DOHH2 (cell line): Measurements from ENCODE around the gene MDH1.

Experiments used
- H3F3A ChIP-seq: fragments of 200-600 bp; sonication (generic), shearing (Covaris generic); 2 replicates; pipeline ENCODE4 v1.6.0; 2016; ENCODE audit warnings: antibody characterized with exemption, mild to moderate bottlenecking; ENCODE audit not compliant: control insufficient read depth, insufficient read depth
- H3K27ac ChIP-seq: fragments of 200-600 bp; sonication (generic); 2 replicates; pipeline ENCODE4 v1.5.1; 2014; ENCODE audit warnings: low read depth, mild to moderate bottlenecking, low read length, moderate library complexity
- H3K27me3 ChIP-seq: fragments of 200-600 bp; sonication (generic); 2 replicates; pipeline ENCODE4 v1.6.1; 2014; ENCODE audit warnings: mild to moderate bottlenecking, low read length, mixed read lengths; ENCODE audit not compliant: control insufficient read depth
- H3K36me3 ChIP-seq: fragments of 200-600 bp; sonication (generic); 2 replicates; pipeline ENCODE4 v1.6.1; 2014; ENCODE audit warnings: mild to moderate bottlenecking, low read length, moderate library complexity, mixed read lengths; ENCODE audit not compliant: control insufficient read depth
- H3K4me1 ChIP-seq: fragments of 200-600 bp; sonication (generic); 2 replicates; pipeline ENCODE4 v1.6.1; 2014; ENCODE audit warnings: mild to moderate bottlenecking, low read length, mixed read lengths; ENCODE audit not compliant: control insufficient read depth
- H3K4me2 ChIP-seq: fragments of 200-600 bp; sonication (generic); 2 replicates; pipeline ENCODE4 v1.6.0; 2014; ENCODE audit warnings: mild to moderate bottlenecking, low read length, moderate library complexity
- H3K4me3 ChIP-seq: fragments of 200-600 bp; sonication (generic); 2 replicates; pipeline ENCODE4 v1.5.1; 2014; ENCODE audit warnings: mild to moderate bottlenecking, low read length, mixed read lengths
- H3K79me2 ChIP-seq: fragments of 200-600 bp; sonication (generic); 2 replicates; pipeline ENCODE4 v1.6.1; 2014; ENCODE audit warnings: mild to moderate bottlenecking, low read length, mixed read lengths; ENCODE audit not compliant: control insufficient read depth
- H3K9me2 ChIP-seq: fragments of 200-600 bp; sonication (generic); replicated peaks from 2 replicates; pipeline ENCODE4 v1.6.1; 2014; ENCODE audit warnings: mild to moderate bottlenecking, low read length, mixed read lengths; ENCODE audit not compliant: control insufficient read depth
- H3K9me3 ChIP-seq: fragments of 200-600 bp; sonication (generic); 2 replicates; pipeline ENCODE4 v1.6.1; 2014; ENCODE audit warnings: antibody characterized with exemption, low read length, mixed read lengths; ENCODE audit not compliant: control insufficient read depth, insufficient read depth
- H4K20me1 ChIP-seq: fragments of 200-600 bp; sonication (generic); 2 replicates; pipeline ENCODE4 v1.6.0; 2014; ENCODE audit warnings: low read depth, mild to moderate bottlenecking, antibody characterized with exemption, low read length, moderate library complexity; ENCODE audit not compliant: control insufficient read depth, insufficient read depth
- CTCF ChIP-seq: fragments of 200-600 bp; sonication (generic); IDR thresholded peaks from one replicate; pipeline ENCODE4 v1.5.1; 2014; ENCODE audit warnings: antibody characterized with exemption, mild to moderate bottlenecking, low read depth, low read length; ENCODE audit not compliant: poor library complexity, severe bottlenecking
- EZH2phosphoT487 ChIP-seq: fragments of 200-600 bp; sonication (generic); IDR thresholded peaks from 2 replicates; pipeline ENCODE4 v1.6.1; 2017; ENCODE audit warnings: borderline replicate concordance, mild to moderate bottlenecking, antibody characterized with exemption, low read length, moderate library complexity, mixed read lengths

The MDH1 gene

GRCh38 chr2:63648632-63649031 is 59.9 kb downstream of the MDH1 start:
- no peaks in the 10 kb centered on the region for H4K20me1 ChIP-seq
- no peak overlapping the region for H3K27ac ChIP-seq
- H3K27me3 ChIP-seq, result no peaks in the 10 kb centered on the region
- no peaks in the 10 kb centered on the region for H3K4me1 ChIP-seq
- no peak overlapping the region for H3K4me2 ChIP-seq
- no peaks in the 10 kb centered on the region for H3F3A ChIP-seq
- no peaks in the 10 kb centered on the region for H3K79me2 ChIP-seq
- no peaks in the 10 kb centered on the region for H3K9me3 ChIP-seq
- TF ChIP-seq EZH2phosphoT487 (no peak), CTCF (no peak)
- H3K9me2 ChIP-seq, result no peaks in the 10 kb centered on the region; the same call in 1 of the 2 replicates
- no peaks in the 10 kb centered on the region for H3K36me3 ChIP-seq
- no peak overlapping the region for H3K4me3 ChIP-seq

- Histone ChIP-seq H3K27ac (no peak overlapping the region), H3K4me1 (no peaks in the 10 kb centered on the region), H3K79me2 (no peaks in the 10 kb centered on the region), H3K4me3 (no peak overlapping the region), H3K9me3 (no peaks in the 10 kb centered on the region), H3K27me3 (no peaks in the 10 kb centered on the region), H3K4me2 (no peak overlapping the region), H4K20me1 (no peaks in the 10 kb centered on the region), H3F3A (no peaks in the 10 kb centered on the region), H3K9me2 (no peaks in the 10 kb centered on the region; the same call in 1 of the 2 replicates), H3K36me3 (no peaks in the 10 kb centered on the region)
- TF ChIP-seq EZH2phosphoT487 (no peak), CTCF (no peak)
Measured at GRCh38 chr2:63649829-63650228, 61.1 kb downstream of the MDH1 start.

GRCh38 chr2:63650756-63651155 is 62.0 kb downstream of the MDH1 start:
- H3K4me1 ChIP-seq, result no peaks in the 10 kb centered on the region
- H3K9me2 ChIP-seq, result no peaks in the 10 kb centered on the region; the same call in 1 of the 2 replicates
- TF ChIP-seq EZH2phosphoT487 (no peak), CTCF (no peak)
- H3K27me3 ChIP-seq, result no peaks in the 10 kb centered on the region
- no peaks in the 10 kb centered on the region for H4K20me1 ChIP-seq
- H3K36me3 ChIP-seq, result no peaks in the 10 kb centered on the region
- H3K4me3 ChIP-seq, result no peak overlapping the region
- H3K4me2 ChIP-seq, result no peak overlapping the region
- no peaks in the 10 kb centered on the region for H3K9me3 ChIP-seq
- H3K79me2 ChIP-seq, result no peaks in the 10 kb centered on the region
- H3F3A ChIP-seq, result no peaks in the 10 kb centered on the region
- H3K27ac ChIP-seq, result no peak overlapping the region

- no peaks in the 10 kb centered on the region for H3F3A ChIP-seq
- H3K4me3 ChIP-seq, result no peak overlapping the region
- H3K27ac ChIP-seq, result no peak overlapping the region
- no peaks in the 10 kb centered on the region for H3K9me3 ChIP-seq
- no peaks in the 10 kb centered on the region for H3K36me3 ChIP-seq
- no peaks in the 10 kb centered on the region for H4K20me1 ChIP-seq
- no peaks in the 10 kb centered on the region for H3K4me1 ChIP-seq
- TF ChIP-seq CTCF, result no peak
- TF ChIP-seq EZH2phosphoT487, result no peak
- H3K4me2 ChIP-seq, result no peak overlapping the region
- H3K9me2 ChIP-seq, result no peaks in the 10 kb centered on the region; the same call in 1 of the 2 replicates
- no peaks in the 10 kb centered on the region for H3K79me2 ChIP-seq
- H3K27me3 ChIP-seq, result no peaks in the 10 kb centered on the region
Measured at GRCh38 chr2:63651356-63651755, 62.6 kb downstream of the MDH1 start.
